Ishikawa (cell line): ENCODE measurements around the gene MTG2.

Source experiments
- EGR1 ChIP-seq: IDR thresholded peaks from 2 replicates; pipeline ENCODE4 v1.6.1; 2012
- MAX ChIP-seq: IDR thresholded peaks from 2 replicates; pipeline ENCODE4 v1.6.1; 2012
- NFIC ChIP-seq: IDR thresholded peaks from 2 replicates; pipeline ENCODE4 v1.6.1; 2012
- REST ChIP-seq: IDR thresholded peaks from 2 replicates; pipeline ENCODE4 v1.6.1; 2012; ENCODE audit warnings: low read depth, mild to moderate bottlenecking
- TAF1 ChIP-seq: IDR thresholded peaks from 2 replicates; pipeline ENCODE4 v1.6.1; 2012; ENCODE audit warnings: low read depth, mild to moderate bottlenecking
- TEAD4 ChIP-seq: IDR thresholded peaks from 2 replicates; pipeline ENCODE4 v1.6.1; 2012
- USF1 ChIP-seq: IDR thresholded peaks from 2 replicates; pipeline ENCODE4 v1.6.1; 2012
- YY1 ChIP-seq: IDR thresholded peaks from 2 replicates; pipeline ENCODE4 v1.6.1; 2012; ENCODE audit warnings: low read depth
- ZBTB7A ChIP-seq: IDR thresholded peaks from 2 replicates; pipeline ENCODE4 v1.6.1; 2012; ENCODE audit warnings: low read depth

GRCh38 chr20:62197801-62198200, 15.0 kb downstream of the MTG2 start:
- TF ChIP-seq USF1 (no peak), EGR1 (no peak), YY1 (no peak), MAX (no peak), ZBTB7A (no peak), TAF1 (no peak), REST (no peak), NFIC (no peak), TEAD4 (no peak)
